OCI-LY7 (cell line): Measurements from ENCODE around the gene LRRC73. TPM values are rescaled to one million over a fixed set of nuclear protein-coding genes. Genes with fewer than 3 reads are reported as not detected.

Experiments
- BruUV-seq: library from RNA; stranded (reverse); fragments of 400-500 nt; replicated peaks from 2 replicates; lab custom pipeline; 2021; lab: Mats Ljungman, UMichigan
- CTCF ChIA-PET: fragments of 300-600 bp; sonication (Branson Sonifier 250); formaldehyde crosslinking; loops from one replicate; lab custom pipeline; 2022; ENCODE audit warnings: antibody characterized with exemption; ENCODE audit not compliant: unreplicated experiment; lab: Charles Lee
- POLR2A ChIA-PET: fragments of 300-600 bp; sonication (Branson Sonifier 250); formaldehyde crosslinking; loops from one replicate; lab custom pipeline; 2022; ENCODE audit warnings: antibody characterized with exemption; lab: Charles Lee
- DNase-seq: peaks from one replicate; pipeline ENCODE4 v3.0.0-alpha.2; 2015; ENCODE audit warnings: low spot score
- H2AFZ ChIP-seq: fragments of 200-600 bp; sonication (generic), shearing (Covaris generic); 2 replicates; pipeline ENCODE4 v1.6.1; 2014; ENCODE audit warnings: mild to moderate bottlenecking, antibody characterized with exemption, low read length, moderate library complexity
- H3K27ac ChIP-seq: fragments of 200-600 bp; sonication (generic); 2 replicates; pipeline ENCODE4 v1.5.1; 2014; ENCODE audit warnings: mixed run types, low read depth, mild to moderate bottlenecking, moderate library complexity, low read length, inconsistent platforms; ENCODE audit not compliant: poor library complexity, severe bottlenecking
- H3K36me3 ChIP-seq: fragments of 200-600 bp; sonication (generic); 2 replicates; pipeline ENCODE4 v1.6.1; 2014; ENCODE audit warnings: mild to moderate bottlenecking, antibody characterized with exemption, low read length, moderate library complexity, mixed read lengths; ENCODE audit not compliant: insufficient read depth
- H3K4me1 ChIP-seq: fragments of 200-600 bp; sonication (generic); 2 replicates; pipeline ENCODE4 v1.5.1; 2014; ENCODE audit warnings: mild to moderate bottlenecking, low read length; ENCODE audit not compliant: insufficient read depth, poor library complexity, severe bottlenecking
- H3K4me2 ChIP-seq: fragments of 200-600 bp; sonication (generic); 2 replicates; pipeline ENCODE4 v1.6.1; 2014; ENCODE audit warnings: mild to moderate bottlenecking, low read length
- H3K4me3 ChIP-seq: fragments of 200-600 bp; sonication (generic); 2 replicates; pipeline ENCODE4 v1.5.1; 2014; ENCODE audit warnings: mild to moderate bottlenecking, low read depth, low read length; ENCODE audit not compliant: poor library complexity, severe bottlenecking
- H3K79me2 ChIP-seq: fragments of 200-600 bp; sonication (generic); 2 replicates; pipeline ENCODE4 v1.6.1; 2016; ENCODE audit warnings: low read depth, mild to moderate bottlenecking, low read length, moderate library complexity, mixed read lengths; ENCODE audit not compliant: insufficient read depth
- H3K9me2 ChIP-seq: fragments of 200-600 bp; sonication (generic); 2 replicates; pipeline ENCODE4 v1.6.1; 2016; ENCODE audit warnings: mild to moderate bottlenecking, low read length, mixed read lengths; ENCODE audit not compliant: insufficient read depth
- H3K9me3 ChIP-seq: fragments of 200-600 bp; sonication (generic); 2 replicates; pipeline ENCODE4 v1.6.1; 2014; ENCODE audit warnings: mild to moderate bottlenecking, mixed run types, low read length, mixed read lengths
- H4K20me1 ChIP-seq: fragments of 200-600 bp; sonication (generic); 2 replicates; pipeline ENCODE4 v1.6.1; 2014; ENCODE audit warnings: mild to moderate bottlenecking, antibody characterized with exemption, low read length, moderate library complexity, mixed read lengths; ENCODE audit not compliant: insufficient read depth
- EZH2phosphoT487 ChIP-seq: fragments of 200-600 bp; sonication (generic); IDR thresholded peaks from 2 replicates; pipeline ENCODE4 v1.6.1; 2018; ENCODE audit warnings: low read depth, borderline replicate concordance, mild to moderate bottlenecking, mixed run types, antibody characterized with exemption, low read length, moderate library complexity, mixed read lengths
- intact Hi-C: fragments of 100-400 bp; cut with micrococcal nuclease; formaldehyde crosslinking; loops from one replicate; pipeline ENCODE4 v1.10.0; 2022; ENCODE audit not compliant: unreplicated experiment
- total RNA-seq, 2 experiments: library from RNA; depleted of rRNA in 1 of 2; stranded (reverse); fragments of >200 nt in 1 of 2; shearing (Covaris generic) in 1 of 2; gene quantifications; 2 replicates each; pipeline ENCODE4 v1.2.3, GENCODE V29; 2014 to 2022
- TF ChIP-seq, protein P1 (sequence below): fragments of 200-600 bp; sonication (generic); conservative IDR thresholded peaks from 2 replicates; pipeline ENCODE4 v1.5.1; 2014; ENCODE audit warnings: mild to moderate bottlenecking, antibody characterized with exemption, low read length, moderate library complexity, mixed read lengths

The LRRC73 gene
- total RNA-seq, 2 experiments from 2014 or later: 0.19 to 0.25 TPM

DNA sequence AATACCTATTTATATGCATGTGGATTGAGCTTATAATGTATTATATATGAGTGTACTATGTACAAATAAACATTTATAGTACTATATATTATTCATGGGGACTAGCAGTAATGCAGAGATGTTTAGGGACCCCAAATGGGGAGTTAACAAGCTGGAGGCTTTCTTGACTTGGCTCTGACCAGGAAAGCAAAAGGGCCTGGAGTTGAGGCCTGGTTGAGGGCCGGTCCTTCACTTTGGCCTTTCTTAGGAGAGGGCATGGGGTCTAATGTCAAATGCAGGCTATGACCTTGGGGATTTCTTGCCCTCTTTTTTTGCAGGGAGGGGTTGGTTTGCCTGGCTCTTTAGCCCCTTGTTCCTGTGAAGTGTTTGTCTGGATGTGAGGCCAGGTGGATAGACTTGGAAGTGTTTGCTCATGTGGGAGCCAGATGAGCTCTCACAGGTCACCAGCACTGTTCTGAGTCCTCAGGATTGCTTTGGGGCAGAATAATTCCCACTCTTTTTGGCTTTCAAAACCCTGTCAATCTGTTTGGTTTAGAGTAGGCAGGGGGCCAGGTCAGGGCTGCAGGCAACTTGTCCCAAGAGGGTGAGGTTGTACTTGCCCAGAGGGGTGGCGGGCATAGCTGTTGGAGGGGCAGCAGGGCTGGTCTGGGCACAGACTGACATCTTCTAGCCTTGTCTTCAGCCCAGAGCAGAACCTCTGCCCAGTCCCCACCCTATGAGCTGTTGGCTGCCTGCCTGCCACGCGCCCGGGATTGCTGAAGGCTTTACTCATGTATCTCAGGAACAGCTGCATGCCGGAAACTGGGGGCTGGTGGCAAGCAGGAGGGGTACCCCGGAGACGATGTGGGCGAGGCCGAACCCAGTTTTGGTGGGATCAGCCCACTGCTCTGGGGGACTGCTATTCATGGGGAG lies 18.1 kb downstream of the LRRC73 start:
- no peaks in the 10 kb centered on the region for H4K20me1 ChIP-seq

DNA sequence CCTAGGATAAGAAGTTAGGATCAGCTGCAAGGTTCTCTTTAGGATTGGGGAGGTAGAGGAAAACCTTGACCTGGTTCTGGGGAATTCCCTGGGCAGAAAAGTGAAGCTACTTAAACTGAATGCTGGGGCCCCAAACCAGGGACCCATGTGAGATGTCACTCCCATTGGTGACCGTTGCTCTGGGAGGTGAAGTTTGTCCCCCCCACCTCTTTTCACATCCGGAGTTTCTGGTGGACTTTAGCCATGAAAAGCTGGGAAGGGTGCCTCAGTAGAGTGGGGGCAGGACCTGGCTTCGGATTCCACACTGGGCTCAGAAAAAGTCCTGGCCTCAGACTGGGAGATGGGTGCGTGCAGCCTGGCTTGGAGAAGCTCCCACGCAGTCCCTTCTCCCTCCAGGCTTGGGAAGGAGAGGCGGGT lies 19.6 kb downstream of the LRRC73 start:
- no peak overlapping the region for H3K4me3 ChIP-seq
- no peaks in the 10 kb centered on the region for H3K9me3 ChIP-seq
- ChIA-PET CTCF (no interaction called here), POLR2A (interaction anchor here (0.6 to 1.6 kb wide), 3 partner anchors 13 kb away, joined by 3 to 6 read pairs (median 3); partner anchors contain the start of gene TJAP1)
- H3K9me2 ChIP-seq: no peaks in the 10 kb centered on the region
- H3K79me2 ChIP-seq: no peaks in the 10 kb centered on the region
- DNase-seq: no peak
- H4K20me1 ChIP-seq: no peaks in the 10 kb centered on the region
- intact Hi-C loops: no loop called here
- no peaks in the 10 kb centered on the region for H3K4me1 ChIP-seq
- H3K36me3 ChIP-seq: 0 out of 2 replicates have a peak, but pooled peaks cover 1% of the 10 kb centered on the region
- H3K27ac ChIP-seq: no peak overlapping the region
- TF ChIP-seq, protein P1, sequence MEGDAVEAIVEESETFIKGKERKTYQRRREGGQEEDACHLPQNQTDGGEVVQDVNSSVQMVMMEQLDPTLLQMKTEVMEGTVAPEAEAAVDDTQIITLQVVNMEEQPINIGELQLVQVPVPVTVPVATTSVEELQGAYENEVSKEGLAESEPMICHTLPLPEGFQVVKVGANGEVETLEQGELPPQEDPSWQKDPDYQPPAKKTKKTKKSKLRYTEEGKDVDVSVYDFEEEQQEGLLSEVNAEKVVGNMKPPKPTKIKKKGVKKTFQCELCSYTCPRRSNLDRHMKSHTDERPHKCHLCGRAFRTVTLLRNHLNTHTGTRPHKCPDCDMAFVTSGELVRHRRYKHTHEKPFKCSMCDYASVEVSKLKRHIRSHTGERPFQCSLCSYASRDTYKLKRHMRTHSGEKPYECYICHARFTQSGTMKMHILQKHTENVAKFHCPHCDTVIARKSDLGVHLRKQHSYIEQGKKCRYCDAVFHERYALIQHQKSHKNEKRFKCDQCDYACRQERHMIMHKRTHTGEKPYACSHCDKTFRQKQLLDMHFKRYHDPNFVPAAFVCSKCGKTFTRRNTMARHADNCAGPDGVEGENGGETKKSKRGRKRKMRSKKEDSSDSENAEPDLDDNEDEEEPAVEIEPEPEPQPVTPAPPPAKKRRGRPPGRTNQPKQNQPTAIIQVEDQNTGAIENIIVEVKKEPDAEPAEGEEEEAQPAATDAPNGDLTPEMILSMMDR: no peak
- TF ChIP-seq EZH2phosphoT487: no peak
- no TSS peak for BruUV-seq
- H3K4me2 ChIP-seq: no peak overlapping the region
- no peak overlapping the region for H2AFZ ChIP-seq

More for the DNA sequence above, 18.1 kb downstream of the LRRC73 start:
- BruUV-seq: no TSS peak
- H3K27ac ChIP-seq: no peak overlapping the region
- intact Hi-C loops: no loop called here
- no peaks in the 10 kb centered on the region for H3K36me3 ChIP-seq
- no peaks in the 10 kb centered on the region for H3K9me2 ChIP-seq
- no peak for DNase-seq
- TF ChIP-seq, protein P1: no peak
- TF ChIP-seq EZH2phosphoT487: no peak
- no peaks in the 10 kb centered on the region for H3K4me1 ChIP-seq
- no peaks in the 10 kb centered on the region for H3K79me2 ChIP-seq
- H2AFZ ChIP-seq: no peak overlapping the region
- CTCF ChIA-PET: no interaction called here
- no peaks in the 10 kb centered on the region for H3K9me3 ChIP-seq
- no peak overlapping the region for H3K4me3 ChIP-seq
- no peak overlapping the region for H3K4me2 ChIP-seq
- POLR2A ChIA-PET: interaction anchor here (1.5 to 1.6 kb wide), 2 partner anchors 14 to 15 kb away, joined by 3 to 6 read pairs; partner anchors contain the start of gene TJAP1
